T-helper 1 cell (primary cell): ENCODE results near the gene ACTL7A.

Source experiments
- DNase-seq, 5 donors: peaks; one replicate each; pipeline ENCODE4 v3.0.0-alpha.2; 2012 to 2020

ACTL7A gene

GRCh38 chr9:108850293-108850897 is 11.7 kb upstream of the ACTL7A start:
- no peak for DNase-seq

GRCh38 chr9:108851138-108851537 is 10.9 kb upstream of the ACTL7A start:
- no peak for DNase-seq

GRCh38 chr9:108852079-108852478 is 10.0 kb upstream of the ACTL7A start:
- DNase-seq, result no peak

- DNase-seq, result no peak
Measured at GRCh38 chr9:108854094-108854493, 8.0 kb upstream of the ACTL7A start.

GRCh38 chr9:108854641-108855528 is 7.2 kb upstream of the ACTL7A start:
- DNase-seq, result no peak

- DNase-seq, result no peak
Measured at GRCh38 chr9:108855529-108855886, 6.6 kb upstream of the ACTL7A start.

GRCh38 chr9:108855888-108856287 is 6.2 kb upstream of the ACTL7A start, which contains the start of gene ACTL7B:
ACTL7B (minus strand) TSS chr9:108855986; CDS start chr9:108855930, 56 bp downstream.
- DNase-seq, result no peak

- no peak for DNase-seq
Measured at GRCh38 chr9:108857572-108857971, 4.5 kb upstream of the ACTL7A start.

- no peak for DNase-seq
Measured at GRCh38 chr9:108859459-108860114, 2.5 kb upstream of the ACTL7A start.

GRCh38 chr9:108860354-108860753 is 1.7 kb upstream of the ACTL7A start:
- no peak for DNase-seq

- DNase-seq, result no peak
Measured at GRCh38 chr9:108860764-108861163, 1.3 kb upstream of the ACTL7A start.

- DNase-seq, result no peak
Measured at GRCh38 chr9:108861464-108861863, 602 bp upstream of the ACTL7A start.

- DNase-seq, result no peak
Measured at GRCh38 chr9:108863891-108864290, 1.8 kb downstream of the ACTL7A start.

GRCh38 chr9:108864446-108864845 is 2.4 kb downstream of the ACTL7A start:
- DNase-seq, result no peak

- no peak for DNase-seq
Measured at GRCh38 chr9:108865037-108865436, 3.0 kb downstream of the ACTL7A start.

- DNase-seq, result no peak
Measured at GRCh38 chr9:108866001-108866420, 3.9 kb downstream of the ACTL7A start.

GRCh38 chr9:108867116-108867515 is 5.0 kb downstream of the ACTL7A start:
- no peak for DNase-seq

GRCh38 chr9:108867829-108868228 is 5.8 kb downstream of the ACTL7A start:
- no peak for DNase-seq

GRCh38 chr9:108869092-108869725 is 7.1 kb downstream of the ACTL7A start:
- DNase-seq, result no peak

- DNase-seq, result no peak
Measured at GRCh38 chr9:108874058-108874788, 12.2 kb downstream of the ACTL7A start.

- no peak for DNase-seq
Measured at GRCh38 chr9:108876425-108876824, 14.4 kb downstream of the ACTL7A start.

GRCh38 chr9:108877524-108877923 is 15.5 kb downstream of the ACTL7A start:
- DNase-seq, result no peak
